GM13977 (cell line): ENCODE data around the gene TRIM56.
"Not testable (repeated sequence)": the region's sequence is repeated elsewhere in the genome, so short reads cannot be mapped to it uniquely, and the experiment has no call there.

ENCODE experiments used
- DNase-seq: peaks from one replicate; pipeline ENCODE4 v3.0.0; 2012; ENCODE audit warnings: low spot score
- CTCF ChIP-seq: IDR thresholded peaks from 2 replicates; pipeline ENCODE4 v1.5.1; 2012; ENCODE audit warnings: mild to moderate bottlenecking, control low read depth; ENCODE audit not compliant: insufficient read depth; ENCODE audit errors: extremely low read depth, missing control alignments
- in situ Hi-C: fragments of 300-500 bp; cut with MboI; formaldehyde crosslinking; loops from one replicate; pipeline ENCODE4 v1.12.0; 2022; ENCODE audit warnings: low sequenced_read_pairs, low pct_unique_long_range_greater_than_20kb, mixed read lengths, inconsistent platforms; ENCODE audit not compliant: unreplicated experiment

Gene TRIM56

GRCh38 chr7:101126651-101127459, 41.6 kb downstream of the TRIM56 start, which contains the start of gene SERPINE1:
SERPINE1 (plus strand) TSS chr7:101127104; CDS start chr7:101128394, 1,290 bp downstream.
- peak; percentile 25 for TF ChIP-seq CTCF
- DNase-seq: peak; percentile 79
- in situ Hi-C loops: no loop called here

DNA sequence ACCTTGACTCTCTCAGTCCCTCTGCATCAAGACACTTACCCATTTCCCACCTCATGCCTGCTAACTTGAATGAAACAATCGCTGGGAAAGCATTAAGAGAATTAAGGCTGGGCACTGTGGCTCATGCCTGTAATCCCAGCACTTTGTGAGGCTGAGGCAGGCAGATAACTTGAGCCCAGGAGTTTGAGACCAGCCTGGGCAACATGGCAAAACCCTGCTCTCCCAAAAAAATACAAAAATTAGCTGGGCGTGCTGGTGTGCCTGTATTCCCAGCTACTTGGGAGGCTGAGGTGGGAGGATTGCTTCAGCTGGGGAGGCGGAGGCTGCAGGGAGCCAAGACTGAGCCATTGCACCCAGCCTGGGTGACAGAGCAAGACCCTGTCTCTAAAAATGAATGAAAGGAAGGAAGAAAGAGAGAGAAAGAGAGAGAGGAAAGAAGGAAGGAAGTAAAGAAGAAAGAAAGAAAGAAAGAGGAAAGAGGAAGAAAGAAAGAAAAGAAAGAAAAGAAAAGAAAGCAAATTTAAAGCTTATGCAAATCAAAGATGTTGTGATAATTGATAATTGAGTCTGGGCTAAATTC, 42.3 kb downstream of the TRIM56 start:
- in situ Hi-C loops: no loop called here
- DNase-seq: no peak
- TF ChIP-seq CTCF: no peak

- TF ChIP-seq CTCF: no peak
- in situ Hi-C loops: no loop called here
- no peak for DNase-seq
These were observed 43.0 kb downstream of the TRIM56 start for GRCh38 chr7:101128040-101128834.

DNA sequence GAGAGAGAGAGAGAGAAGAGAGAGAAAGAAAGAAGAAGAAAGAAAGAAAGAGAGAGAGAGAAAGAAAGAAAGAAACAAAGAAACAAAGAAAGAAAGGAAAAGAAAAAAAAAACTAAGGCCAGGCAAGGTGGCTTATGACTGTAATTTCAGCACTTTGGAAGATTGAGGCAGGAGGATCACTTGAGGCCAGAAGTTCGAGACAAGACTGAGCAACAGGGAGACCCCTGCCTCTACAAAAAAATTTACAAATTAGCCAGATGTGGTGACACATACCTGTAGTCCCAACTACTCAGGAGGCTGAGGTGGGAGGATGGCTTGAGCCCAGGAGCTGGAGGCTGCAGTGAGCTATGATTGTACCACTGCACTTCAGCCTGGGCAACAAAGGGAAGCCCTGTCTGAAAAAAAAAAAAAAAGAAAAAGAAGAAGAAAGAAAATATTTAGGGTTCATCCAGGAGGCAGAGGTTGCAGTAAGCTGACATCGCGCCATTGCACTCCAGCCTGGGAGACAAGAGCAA, 44.4 kb downstream of the TRIM56 start:
- in situ Hi-C loops: no loop called here
- no peak for DNase-seq
- TF ChIP-seq CTCF: no peak

DNA sequence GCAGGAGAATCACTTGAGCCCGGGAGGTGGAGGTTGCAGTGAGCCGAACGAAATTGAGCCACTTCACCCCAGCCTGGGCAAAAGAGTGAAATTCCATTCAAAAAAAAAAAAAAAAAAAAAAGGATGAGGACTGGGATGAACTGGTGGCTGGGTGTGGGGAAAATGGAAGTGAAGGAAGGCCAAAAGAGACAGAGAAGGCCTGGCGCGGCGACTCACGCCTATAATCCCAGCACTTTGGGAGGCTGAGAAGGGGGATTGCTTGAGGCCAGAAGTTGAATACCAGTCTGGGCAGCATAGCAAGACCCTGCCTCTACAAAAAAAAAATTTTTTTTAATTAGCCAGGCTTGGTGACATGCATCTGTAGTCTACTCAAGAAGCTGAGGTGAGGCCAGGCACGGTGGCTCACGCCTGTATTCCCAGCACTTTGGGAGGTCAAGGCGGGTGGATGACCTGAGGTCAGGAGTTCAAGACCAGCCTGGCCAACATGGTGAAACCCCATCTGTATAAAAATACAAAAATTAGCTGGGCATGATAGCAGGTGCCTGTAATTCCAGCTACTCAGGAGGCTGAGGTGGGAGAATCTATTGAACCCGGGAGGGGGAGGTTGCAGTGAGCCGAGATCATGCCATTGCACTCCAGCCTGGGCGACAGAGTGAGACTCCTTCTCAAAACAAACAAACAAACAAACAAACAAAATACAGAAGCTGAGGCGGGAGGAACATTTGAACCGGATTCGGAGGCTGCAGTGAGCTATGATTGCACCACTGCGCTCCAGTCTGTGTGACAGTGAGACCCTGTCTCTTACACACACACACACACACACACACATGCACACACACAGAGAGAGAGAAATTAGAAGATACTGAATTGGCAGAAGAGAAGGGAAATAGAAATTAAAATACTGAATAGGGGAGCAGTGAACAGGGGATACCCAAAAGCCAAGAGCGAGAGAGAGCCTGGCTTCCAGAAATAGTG, 47.6 kb downstream of the TRIM56 start:
- in situ Hi-C loops: not testable (repeated sequence)

GRCh38 chr7:101133621-101134398, 48.5 kb downstream of the TRIM56 start:
- no peak for TF ChIP-seq CTCF
- DNase-seq: no peak
- in situ Hi-C loops: no loop called here

More for the DNA sequence above, 47.6 kb downstream of the TRIM56 start:
- not testable (repeated sequence) for DNase-seq
